ENCODE results near the gene SORCS2. TPM values are rescaled to one million over a fixed set of nuclear protein-coding genes. Genes with fewer than 3 reads are reported as not detected.

Gene SORCS2
- total RNA-seq, 1 donor from 2014 or later, result 29.5 TPM

DNA sequence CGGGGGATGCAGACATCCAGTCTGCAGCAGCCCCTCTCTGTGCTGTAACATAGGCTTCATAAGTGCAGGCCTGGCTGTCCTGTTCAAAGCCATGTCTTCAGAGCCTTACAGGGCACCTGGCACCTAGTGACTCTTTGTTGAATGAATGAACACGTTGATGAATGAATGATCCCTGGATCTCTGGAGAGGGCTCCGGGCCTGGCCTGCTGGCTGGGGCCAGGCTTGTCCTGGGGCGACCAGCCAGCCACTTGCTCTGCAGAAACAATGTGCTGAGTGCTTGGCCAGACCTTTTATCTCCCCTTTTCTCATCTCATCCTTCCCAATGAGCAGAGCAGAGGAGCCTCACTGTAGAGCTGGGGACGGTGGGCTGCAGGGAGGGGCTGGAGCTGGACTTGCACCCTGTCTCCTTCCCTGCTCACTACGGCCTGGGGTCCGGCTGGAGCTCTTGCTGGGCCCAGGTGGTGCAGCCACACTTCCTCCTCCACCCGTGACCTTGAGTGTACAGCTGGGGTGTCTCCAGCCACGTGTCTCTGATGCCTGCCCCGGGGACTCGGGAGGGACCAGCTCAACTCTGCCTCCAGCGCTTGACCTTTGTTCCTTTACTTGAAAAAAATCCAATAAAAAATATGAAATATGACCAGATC, 164.5 kb downstream of the SORCS2 start:
- DNase-seq, result no peak
- Mint-ChIP-seq H3K4me3 (ENCODE audit: unreplicated experiment) (peak overlapping the region; percentile 20), H3K27me3 (ENCODE audit: unreplicated experiment) (peaks cover 3% of the 10 kb centered on the region), H3K9me3 (ENCODE audit: unreplicated experiment) (no peaks in the 10 kb centered on the region), H3K4me1 (ENCODE audit: low read depth, unreplicated experiment) (peaks cover 28% of the 10 kb centered on the region), H3K27ac (ENCODE audit: unreplicated experiment) (no peak overlapping the region), H3K36me3 (ENCODE audit: unreplicated experiment) (no peaks in the 10 kb centered on the region)
- TF ChIP-seq CTCF (IDR thresholded peaks at IDR 0.05; ENCODE audit: partially characterized antibody, unreplicated experiment), result no peak

- Mint-ChIP-seq H3K36me3 (ENCODE audit: unreplicated experiment) (no peaks in the 10 kb centered on the region), H3K27ac (ENCODE audit: unreplicated experiment) (peak overlapping the region; percentile 48), H3K4me1 (ENCODE audit: low read depth, unreplicated experiment) (peaks cover 26% of the 10 kb centered on the region), H3K27me3 (ENCODE audit: unreplicated experiment) (peaks cover 3% of the 10 kb centered on the region), H3K4me3 (ENCODE audit: unreplicated experiment) (peak overlapping the region; percentile 20), H3K9me3 (ENCODE audit: unreplicated experiment) (no peaks in the 10 kb centered on the region)
- no peak for DNase-seq
- no peak for TF ChIP-seq CTCF (IDR thresholded peaks at IDR 0.05; ENCODE audit: partially characterized antibody, unreplicated experiment)
Observed at GRCh38 chr4:7357323-7357722, 165.0 kb downstream of the SORCS2 start.

- DNase-seq, result no peak
- no peak overlapping the region for H3K4me3 Mint-ChIP-seq (ENCODE audit: unreplicated experiment)
- H3K4me1 Mint-ChIP-seq (ENCODE audit: low read depth, unreplicated experiment), result peaks cover 25% of the 10 kb centered on the region
- no peaks in the 10 kb centered on the region for H3K36me3 Mint-ChIP-seq (ENCODE audit: unreplicated experiment)
- no peak overlapping the region for H3K27ac Mint-ChIP-seq (ENCODE audit: unreplicated experiment)
- TF ChIP-seq CTCF (IDR thresholded peaks at IDR 0.05; ENCODE audit: partially characterized antibody, unreplicated experiment), result no peak
- H3K9me3 Mint-ChIP-seq (ENCODE audit: unreplicated experiment), result no peaks in the 10 kb centered on the region
- H3K27me3 Mint-ChIP-seq (ENCODE audit: unreplicated experiment), result peaks cover 3% of the 10 kb centered on the region
Observed at GRCh38 chr4:7358100-7358735, 165.9 kb downstream of the SORCS2 start.

GRCh38 chr4:7359400-7360062, 167.2 kb downstream of the SORCS2 start:
- Mint-ChIP-seq H3K4me1 (ENCODE audit: low read depth, unreplicated experiment) (peaks cover 23% of the 10 kb centered on the region), H3K36me3 (ENCODE audit: unreplicated experiment) (no peaks in the 10 kb centered on the region), H3K4me3 (ENCODE audit: unreplicated experiment) (no peak overlapping the region), H3K27me3 (ENCODE audit: unreplicated experiment) (peaks cover 5% of the 10 kb centered on the region), H3K27ac (ENCODE audit: unreplicated experiment) (no peak overlapping the region), H3K9me3 (ENCODE audit: unreplicated experiment) (peaks cover 5% of the 10 kb centered on the region)
- no peak for DNase-seq
- TF ChIP-seq CTCF (IDR thresholded peaks at IDR 0.05; ENCODE audit: partially characterized antibody, unreplicated experiment), result no peak

DNA sequence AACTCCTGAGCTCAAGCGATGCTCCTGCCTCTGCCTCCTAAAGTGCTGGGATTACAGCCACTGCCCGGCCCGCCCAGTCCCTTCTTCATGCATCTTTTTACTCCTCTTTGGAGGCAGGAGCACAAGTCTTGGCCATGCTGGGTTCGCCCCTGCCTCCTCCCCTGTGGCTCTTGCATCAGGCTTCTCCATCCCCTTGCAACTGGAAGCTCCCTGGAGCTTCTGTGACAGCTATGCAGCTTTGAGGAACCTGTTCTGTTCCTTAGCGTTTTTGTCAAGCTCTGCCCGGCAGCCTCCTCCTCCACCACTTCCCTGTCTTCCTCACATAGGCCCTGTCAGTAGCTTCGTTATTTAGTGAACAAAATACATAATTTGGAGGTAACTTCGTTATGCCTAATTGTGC, 168.5 kb downstream of the SORCS2 start:
- no peak for TF ChIP-seq CTCF (IDR thresholded peaks at IDR 0.05; ENCODE audit: partially characterized antibody, unreplicated experiment)

More for the DNA sequence above, 168.5 kb downstream of the SORCS2 start:
- Mint-ChIP-seq H3K4me1 (ENCODE audit: low read depth, unreplicated experiment) (peaks cover 24% of the 10 kb centered on the region), H3K27me3 (ENCODE audit: unreplicated experiment) (peaks cover 2% of the 10 kb centered on the region), H3K27ac (ENCODE audit: unreplicated experiment) (no peak overlapping the region), H3K36me3 (ENCODE audit: unreplicated experiment) (no peaks in the 10 kb centered on the region), H3K4me3 (ENCODE audit: unreplicated experiment) (no peak overlapping the region), H3K9me3 (ENCODE audit: unreplicated experiment) (peaks cover 5% of the 10 kb centered on the region)
- DNase-seq, result no peak
